Activated T-helper 9 cell treated with anti-CD3 and anti-CD28 coated beads, Interleukin-2, amount 50 U/mL, for 16 hours (primary cell): ENCODE data around the gene SLC25A18.
"Not testable (repeated sequence)": the region's sequence is repeated elsewhere in the genome, so short reads cannot be mapped to it uniquely, and the experiment has no call there.

Experiments
- DNase-seq: peaks from one replicate; pipeline ENCODE4 v3.0.0-alpha.2; 2020; ENCODE audit warnings: low read depth

Gene SLC25A18

GRCh38 chr22:17607891-17608521 is 44.7 kb downstream of the SLC25A18 start:
- DNase-seq: no peak

GRCh38 chr22:17612057-17612456 is 48.8 kb downstream of the SLC25A18 start:
- DNase-seq: no peak

- no peak for DNase-seq
Observed at GRCh38 chr22:17613280-17613679, 50.0 kb downstream of the SLC25A18 start.

- DNase-seq: no peak
Observed at GRCh38 chr22:17627961-17628405, 64.7 kb downstream of the SLC25A18 start.

- DNase-seq: peak; percentile 93
Observed at GRCh38 chr22:17628406-17629172, 65.3 kb downstream of the SLC25A18 start, which contains the start of gene ATP6V1E1. ATP6V1E1 (minus strand) TSS chr22:17628749; CDS start chr22:17628635, 114 bp downstream.

- no peak for DNase-seq
Observed at GRCh38 chr22:17629173-17629489, 65.8 kb downstream of the SLC25A18 start.

- no peak for DNase-seq
Observed at GRCh38 chr22:17629641-17630040, 66.3 kb downstream of the SLC25A18 start.

GRCh38 chr22:17631076-17631565 is 67.8 kb downstream of the SLC25A18 start:
- no peak for DNase-seq

GRCh38 chr22:17633217-17633997 is 70.1 kb downstream of the SLC25A18 start:
- no peak for DNase-seq

- DNase-seq: no peak
Observed at GRCh38 chr22:17633998-17634323, 70.7 kb downstream of the SLC25A18 start.

GRCh38 chr22:17634696-17635095 is 71.4 kb downstream of the SLC25A18 start:
- DNase-seq: no peak

GRCh38 chr22:17636850-17637249 is 73.6 kb downstream of the SLC25A18 start:
- not testable (repeated sequence) for DNase-seq

GRCh38 chr22:17637490-17638181 is 74.3 kb downstream of the SLC25A18 start:
- no peak for DNase-seq

GRCh38 chr22:17638182-17638431 is 74.8 kb downstream of the SLC25A18 start:
- no peak for DNase-seq

GRCh38 chr22:17638432-17639246 is 75.3 kb downstream of the SLC25A18 start, which contains the start of gene BCL2L13:
BCL2L13 (plus strand) TSS chr22:17638757; CDS start chr22:17655712, 16,955 bp downstream.
- peak; percentile 85 for DNase-seq

- DNase-seq: no peak
Observed at GRCh38 chr22:17639247-17639741, 76.0 kb downstream of the SLC25A18 start.
